K562 (cell line): ENCODE measurements around the gene BNC2. TPM values are rescaled to one million over a fixed set of nuclear protein-coding genes. Genes with fewer than 3 reads are reported as not detected.

Experiments
- ATAC-seq: fragments of 200-7000 bp; cut with Tn5 transposase; 3 replicates; pipeline ENCODE4 v1.9.1; 2020; ENCODE audit warnings: moderate library complexity
- BruUV-seq: library from RNA; stranded (reverse); fragments of 400-500 nt; replicated peaks from 2 replicates; lab custom pipeline; 2021; lab: Mats Ljungman, UMichigan
- CTCF ChIA-PET: fragments of 300-600 bp; formaldehyde crosslinking; extraction: SDS; loops from one replicate; lab custom pipeline; 2021; ENCODE audit warnings: low intra/inter-chr PET ratio; lab: Yijun Ruan, JAX
- POLR2A ChIA-PET: fragments of 300-600, 350-650 bp; sonication (Branson Sonifier 250); formaldehyde crosslinking; extraction: SDS; loops from one replicate; lab custom pipeline; 2021; ENCODE audit warnings: antibody characterized with exemption, inconsistent platforms; lab: Yijun Ruan, JAX
- DNase-seq, 4 experiments: peaks; one replicate each; pipeline versions ENCODE4 v3.0.0 to v3.0.0-alpha.2; 2011 to 2018; ENCODE audit warnings: low spot score in 3 of 4, mixed read lengths in 3 of 4; ENCODE audit errors: extremely low read depth in 1 of 4
- FAIRE-seq: peaks from 2 replicates; lab custom pipeline; 2011; peaks lifted over from hg19 to GRCh38; lab: Jason Lieb, UNC
- H2AFZ ChIP-seq: 2 replicates; pipeline ENCODE4 v1.6.0; 2011; ENCODE audit warnings: low read depth, low read length, control low read depth, inconsistent platforms
- H3K27ac ChIP-seq: fragments of 200-600 bp; 3 replicates; pipeline ENCODE4 v1.8.0; 2011; ENCODE audit warnings: low read depth, mild to moderate bottlenecking, control low read depth, inconsistent platforms, low read length, moderate library complexity, mixed read lengths; ENCODE audit errors: extremely low read depth
- H3K27me3 ChIP-seq, 2 experiments: fragments of 300-600 bp in 1 of 2; 2 replicates in 1 of 2; 3 replicates in 1 of 2; pipeline versions ENCODE4 v1.6.0 to v1.8.0; 2011; ENCODE audit warnings: inconsistent platforms in 2 of 2, low read length in 2 of 2, mild to moderate bottlenecking in 1 of 2, mixed read lengths in 1 of 2, moderate library complexity in 1 of 2; ENCODE audit not compliant: control insufficient read depth in 2 of 2, insufficient read depth in 2 of 2
- H3K36me3 ChIP-seq: fragments of 300-600 bp; 3 replicates; pipeline ENCODE4 v1.8.0; 2011; ENCODE audit warnings: mild to moderate bottlenecking, low read length, inconsistent platforms; ENCODE audit not compliant: control insufficient read depth, insufficient read depth
- H3K4me1 ChIP-seq, 2 experiments: fragments of 200-600 bp in 1 of 2; replicated peaks in 1 of 2; 2 replicates in 1 of 2; 3 replicates in 1 of 2; pipeline versions ENCODE4 v1.5.1 to v1.8.0; 2011; ENCODE audit warnings: inconsistent platforms in 2 of 2, low read length in 2 of 2, mild to moderate bottlenecking in 1 of 2, mixed read lengths in 1 of 2, moderate library complexity in 1 of 2; ENCODE audit not compliant: control insufficient read depth in 2 of 2, insufficient read depth in 2 of 2
- H3K4me2 ChIP-seq: 2 replicates; pipeline ENCODE4 v1.6.1; 2011; ENCODE audit warnings: low read length, control low read depth, inconsistent platforms, mixed read lengths; ENCODE audit not compliant: insufficient read depth
- H3K4me3 ChIP-seq: fragments of 200-600 bp; sonication (generic), shearing (Covaris generic); 2 replicates; pipeline ENCODE4 v1.5.1; 2016; ENCODE audit warnings: control low read depth, inconsistent platforms
- H3K79me2 ChIP-seq: fragments of 200-600 bp; 3 replicates; pipeline ENCODE4 v1.8.0; 2011; ENCODE audit warnings: low read length, inconsistent platforms; ENCODE audit not compliant: control insufficient read depth, insufficient read depth
- H3K9ac ChIP-seq, 2 experiments: 2 replicates each; pipeline versions ENCODE4 v1.6.0 to v1.6.1; 2011; ENCODE audit warnings: low read depth in 2 of 2, low read length in 2 of 2, control low read depth in 1 of 2, inconsistent platforms in 1 of 2, mild to moderate bottlenecking in 1 of 2, mixed read lengths in 1 of 2; ENCODE audit not compliant: insufficient read depth in 1 of 2
- H3K9me1 ChIP-seq: one replicate; pipeline ENCODE4 v1.6.0; 2011; ENCODE audit warnings: inconsistent platforms, mild to moderate bottlenecking, low read length, moderate library complexity; ENCODE audit not compliant: control insufficient read depth, insufficient read depth
- H3K9me3 ChIP-seq: replicated peaks from 2 replicates; pipeline ENCODE4 v1.5.1; 2011; ENCODE audit warnings: low read depth, low read length, inconsistent platforms; ENCODE audit not compliant: control insufficient read depth, insufficient read depth
- H4K20me1 ChIP-seq: replicated peaks from 2 replicates; pipeline ENCODE4 v1.6.1; 2011; ENCODE audit warnings: low read length, inconsistent platforms, mixed read lengths; ENCODE audit not compliant: control insufficient read depth, insufficient read depth
- AFF4 ChIP-seq: sonication (generic); formaldehyde crosslinking; IDR thresholded peaks from 2 replicates; pipeline ENCODE4 v1.8.0; 2023; ENCODE audit warnings: mild to moderate bottlenecking, missing genetic modification reagents
- BMI1 ChIP-seq: fragments of 150-350 bp; IDR thresholded peaks from 2 replicates; pipeline ENCODE4 v1.6.1; 2014; ENCODE audit warnings: low read length
- CLOCK ChIP-seq: fragments of 250-450 bp; sonication (Bioruptor Pico); IDR thresholded peaks from 2 replicates; pipeline ENCODE4 v1.4.0; 2020; ENCODE audit warnings: mild to moderate bottlenecking, moderate library complexity, borderline replicate concordance
- DPF2 ChIP-seq: fragments of 450-650 bp; IDR thresholded peaks from 2 replicates; pipeline ENCODE4 v1.6.1; 2016
- GATAD2A ChIP-seq: fragments of 450-650 bp; IDR thresholded peaks from 2 replicates; pipeline ENCODE4 v1.6.1; 2017
- HMBOX1 ChIP-seq: sonication (generic); IDR thresholded peaks from 2 replicates; pipeline ENCODE4 v1.6.1; 2016
- HOXB6 ChIP-seq: fragments of 250-450 bp; sonication (Bioruptor Pico); IDR thresholded peaks from 2 replicates; pipeline ENCODE4 v1.5.1; 2022; ENCODE audit warnings: mild to moderate bottlenecking, borderline replicate concordance
- MLLT1 ChIP-seq, 2 experiments: fragments of 450-650 bp; IDR thresholded peaks; 2 replicates each; pipeline ENCODE4 v1.6.1; 2016
- POLR2A ChIP-seq: fragments of 450-650 bp; conservative IDR thresholded peaks from 2 replicates; pipeline ENCODE4 v1.6.1; 2016
- PPARD ChIP-seq: fragments of 250-450 bp; sonication (Bioruptor Pico); IDR thresholded peaks from 2 replicates; pipeline ENCODE4 v1.8.0; 2022; ENCODE audit warnings: inconsistent platforms, mild to moderate bottlenecking, moderate library complexity
- STAT5A ChIP-seq: IDR thresholded peaks from 2 replicates; pipeline ENCODE4 v1.6.1; 2012; ENCODE audit warnings: low read length, inconsistent platforms, borderline replicate concordance
- VEZF1 ChIP-seq: fragments of 200-800 bp; sonication (Bioruptor generic); IDR thresholded peaks from 2 replicates; pipeline ENCODE4 v1.6.1; 2017; ENCODE audit warnings: missing genetic modification characterization, missing compliant biosample characterization
- ZNF165 ChIP-seq: fragments of 250-450 bp; sonication (Bioruptor Pico); IDR thresholded peaks from 2 replicates; pipeline ENCODE4 v1.4.0; 2020; ENCODE audit warnings: borderline replicate concordance
- ZNF707 ChIP-seq: fragments of 250-450 bp; sonication (Bioruptor Pico); conservative IDR thresholded peaks from 2 replicates; pipeline ENCODE4 v1.8.0; 2022; ENCODE audit warnings: inconsistent platforms, mild to moderate bottlenecking, moderate library complexity
- WGBS: fragments of 100-300 bp; shearing (Covaris generic); methylation state at CpG from one replicate; pipeline ENCODE4 v1.1.6; 2016; ENCODE audit warnings: low coverage, mixed read lengths; ENCODE audit not compliant: insufficient coverage; ENCODE audit errors: missing lambda C conversion rate; 5-methylcytosine and 5-hydroxymethylcytosine counted together
- in situ Hi-C: fragments of 300-500 bp; cut with MboI; formaldehyde crosslinking; loops from 4 replicates; pipeline ENCODE4 v1.15.0; 2018; ENCODE audit warnings: inconsistent platforms, mixed read lengths
- intact Hi-C: fragments of 100-400 bp; cut with micrococcal nuclease; formaldehyde crosslinking; loops from 2 replicates; pipeline ENCODE4 v1.14.2; 2022
- polyA plus RNA-seq, 8 experiments: library from polyadenylated mRNA; depleted of rRNA in 4 of 8; stranded (reverse) in 5 of 8; unstranded in 3 of 8; fragments of >200 nt; fragmentation: Nextera tagmentation in 2 of 8; fragmentation: Illumina TruSeq in 1 of 8; extraction: Ambion mirVana in 2 of 8; extraction: Trizol in 1 of 8; gene quantifications; 2 replicates each; pipeline versions ENCODE4 v1.2.1 to v1.2.3, GENCODE V29; 2011 to 2014; ENCODE audit warnings: inconsistent platforms in 1 of 8, missing spikeins in 1 of 8
- total RNA-seq, 7 experiments: library from RNA; depleted of rRNA in 6 of 7; stranded (reverse); fragments of >200 nt in 6 of 7; fragmentation: Illumina TruSeq in 2 of 7; extraction: Trizol in 2 of 7; gene quantifications; 2 replicates each; pipeline versions ENCODE4 v1.2.1 to v1.2.3, GENCODE V29; 2011 to 2021; ENCODE audit warnings: low replicate concordance in 1 of 7

BNC2 gene
- total and polyA plus RNA-seq, 9 of the 15 experiments (the other 6 are each of a cell fraction or from before 2014, with no cell fraction given), result not detected

- CTCF ChIA-PET, result no interaction called here
- intact Hi-C loops (no loop called here), in situ Hi-C loops (no loop called here)
- BruUV-seq, result no TSS peak
- no peak for ATAC-seq
- Histone ChIP-seq H4K20me1 (no peaks in the 10 kb centered on the region), H3K27me3 (no peaks in the 10 kb centered on the region), H3K9ac (no peak overlapping the region), H3K27ac (no peak overlapping the region), H3K9me1 (no peaks in the 10 kb centered on the region), H2AFZ (no peak overlapping the region), H3K4me2 (no peak overlapping the region), H3K4me1 (no peaks in the 10 kb centered on the region), H3K79me2 (no peaks in the 10 kb centered on the region), H3K36me3 (no peaks in the 10 kb centered on the region), H3K9me3 (no peaks in the 10 kb centered on the region), H3K4me3 (no peak overlapping the region)
- POLR2A ChIA-PET, result no interaction called here
- DNase-seq, result no peak
- WGBS, result 0% methylated on average over 3 of the region's 3 CpGs
- FAIRE-seq, result no peak
- TF ChIP-seq BMI1 (no peak), STAT5A (no peak), PPARD (CRISPR knock-in tag) (no peak), ZNF707 (no peak), DPF2 (no peak), GATAD2A (no peak), VEZF1 (CRISPR knock-in tag) (no peak), POLR2A (no peak), HOXB6 (CRISPR knock-in tag) (no peak), CLOCK (CRISPR knock-in tag) (no peak), HMBOX1 (no peak), MLLT1 (IDR thresholded peaks at IDR 0.05) (no peak), AFF4 (CRISPR knock-in tag) (no peak), ZNF165 (CRISPR knock-in tag) (no peak)
These were observed 247.9 kb downstream of the BNC2 start for GRCh38 chr9:16622541-16622940.
